ENCODE measurements around the gene KLHDC3.
A peak's percentile ranks its signal among the peaks of the same experiment; 100 is the strongest.

Gene KLHDC3

GRCh38 chr6:42978839-42979522, 35.1 kb upstream of the KLHDC3 start, which contains the start of gene PEX6:
PEX6 (minus strand) TSS chr6:42979181; CDS start chr6:42979150, 31 bp downstream.
- no peak for TF ChIP-seq CTCF (IDR thresholded peaks at IDR 0.05; ENCODE audit: borderline replicate concordance, insufficient read depth, low read depth, low read length)
- peak within 1 kb of the TSS; percentile 75 for H3K4me3 ChIP-seq (ENCODE audit: low read depth, low read length)

- TF ChIP-seq CTCF (IDR thresholded peaks at IDR 0.05; ENCODE audit: borderline replicate concordance, insufficient read depth, low read depth, low read length): no peak
- H3K4me3 ChIP-seq (ENCODE audit: low read depth, low read length): peak overlapping the region; percentile 75
Measured at GRCh38 chr6:42979523-42980177, 34.4 kb upstream of the KLHDC3 start.

- H3K4me3 ChIP-seq (ENCODE audit: low read depth, low read length): no peak overlapping the region
- no peak for TF ChIP-seq CTCF (IDR thresholded peaks at IDR 0.05; ENCODE audit: borderline replicate concordance, insufficient read depth, low read depth, low read length)
Measured at GRCh38 chr6:42981836-42982235, 32.2 kb upstream of the KLHDC3 start.

- peak within 1 kb of the TSS; percentile 82 for H3K4me3 ChIP-seq (ENCODE audit: low read depth, low read length)
- TF ChIP-seq CTCF (IDR thresholded peaks at IDR 0.05; ENCODE audit: borderline replicate concordance, insufficient read depth, low read depth, low read length): no peak
Measured at GRCh38 chr6:42984001-42984923, 29.8 kb upstream of the KLHDC3 start, which contains the start of gene PPP2R5D. PPP2R5D (plus strand) TSS chr6:42984570; CDS start chr6:42984678, 108 bp downstream.

- no peak for TF ChIP-seq CTCF (IDR thresholded peaks at IDR 0.05; ENCODE audit: borderline replicate concordance, insufficient read depth, low read depth, low read length)
- H3K4me3 ChIP-seq (ENCODE audit: low read depth, low read length): peak overlapping the region; percentile 82
Measured at GRCh38 chr6:42984924-42985475, 29.0 kb upstream of the KLHDC3 start.

GRCh38 chr6:42987533-42988451, 26.3 kb upstream of the KLHDC3 start:
- no peak overlapping the region for H3K4me3 ChIP-seq (ENCODE audit: low read depth, low read length)
- TF ChIP-seq CTCF (IDR thresholded peaks at IDR 0.05; ENCODE audit: borderline replicate concordance, insufficient read depth, low read depth, low read length): no peak
